NK-92 (cell line): ENCODE measurements around the gene NFIA.

ENCODE experiments used
- DNase-seq: peaks from one replicate; lab custom pipeline; 2025; ENCODE audit not compliant: unreplicated experiment; lab: John Stamatoyannopoulos, UW

NFIA gene

GRCh38 chr1:61322769-61323168 lies 240.4 kb downstream of the NFIA start:
- DNase-seq = no peak

DNA sequence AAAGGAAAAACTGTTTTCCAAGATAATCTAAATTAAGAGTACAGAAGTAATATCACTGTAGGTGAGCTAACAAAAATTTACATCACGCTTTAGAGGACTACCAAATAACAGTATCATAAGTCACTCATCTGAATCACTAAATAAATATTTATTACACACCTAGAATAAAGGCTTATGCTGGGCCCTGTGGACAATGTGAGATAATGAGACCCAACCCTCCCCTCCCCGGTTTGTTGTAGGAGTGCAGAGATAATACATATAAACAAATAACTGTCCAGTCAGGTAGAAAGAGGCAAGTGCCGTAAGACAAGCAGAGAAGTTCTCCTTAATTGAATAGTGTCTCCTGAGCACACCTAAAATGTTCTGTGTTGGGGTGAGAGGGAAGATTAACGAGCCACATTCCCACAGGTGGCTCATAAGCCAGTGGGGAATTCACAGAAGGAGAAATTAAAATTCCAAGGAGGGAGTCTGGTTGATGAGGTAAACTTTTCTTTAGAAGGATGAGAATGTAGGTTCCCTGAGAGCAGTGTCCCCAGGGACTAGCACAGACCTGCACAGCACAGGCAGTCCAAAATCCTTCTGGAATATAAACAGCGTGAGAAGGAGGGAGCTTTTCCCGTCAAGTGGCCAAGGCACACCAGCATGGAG lies 241.4 kb downstream of the NFIA start:
- DNase-seq = no peak

GRCh38 chr1:61326713-61327112 lies 244.4 kb downstream of the NFIA start:
- DNase-seq = no peak

GRCh38 chr1:61327436-61327835 lies 245.1 kb downstream of the NFIA start:
- no peak for DNase-seq

- no peak for DNase-seq
Observed at GRCh38 chr1:61329556-61329955, 247.2 kb downstream of the NFIA start.

DNA sequence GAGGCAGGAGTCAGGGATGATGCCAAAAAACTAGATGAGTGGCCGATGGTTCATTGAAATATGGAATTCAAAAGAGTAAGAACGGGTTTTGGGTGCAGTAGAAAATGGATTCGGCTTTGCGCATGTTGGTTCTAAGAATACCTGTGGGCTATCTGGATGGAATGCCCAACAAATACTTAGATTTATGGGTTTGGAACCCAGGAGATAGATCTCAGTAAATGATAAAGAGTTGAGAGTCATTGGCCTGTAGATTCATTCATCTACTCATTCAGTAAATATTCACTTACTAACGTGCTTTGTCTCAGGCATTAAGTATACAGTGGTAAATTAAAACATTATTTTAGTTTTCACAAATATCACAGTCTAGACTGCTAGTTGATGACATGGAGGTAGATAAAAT lies 247.7 kb downstream of the NFIA start:
- DNase-seq = no peak

DNA sequence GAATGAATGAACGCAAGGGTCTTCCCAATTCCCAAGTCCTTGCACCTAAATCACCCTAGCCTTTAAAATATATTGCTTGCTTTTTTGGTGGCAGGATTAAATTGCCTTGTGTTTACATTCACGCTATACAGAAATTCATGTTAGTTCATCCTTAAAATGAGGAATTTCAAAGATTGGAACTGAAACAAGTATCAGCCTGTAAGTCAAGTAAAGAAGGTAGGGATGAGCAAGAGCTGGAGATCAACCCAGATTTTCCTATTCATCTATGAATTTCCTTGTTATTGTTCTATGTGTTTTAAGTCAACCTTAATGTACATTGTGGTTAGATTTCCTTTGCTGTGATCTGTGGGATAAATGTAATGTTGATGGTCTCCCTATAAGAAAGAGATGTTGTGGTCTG lies 248.2 kb downstream of the NFIA start:
- no peak for DNase-seq

DNA sequence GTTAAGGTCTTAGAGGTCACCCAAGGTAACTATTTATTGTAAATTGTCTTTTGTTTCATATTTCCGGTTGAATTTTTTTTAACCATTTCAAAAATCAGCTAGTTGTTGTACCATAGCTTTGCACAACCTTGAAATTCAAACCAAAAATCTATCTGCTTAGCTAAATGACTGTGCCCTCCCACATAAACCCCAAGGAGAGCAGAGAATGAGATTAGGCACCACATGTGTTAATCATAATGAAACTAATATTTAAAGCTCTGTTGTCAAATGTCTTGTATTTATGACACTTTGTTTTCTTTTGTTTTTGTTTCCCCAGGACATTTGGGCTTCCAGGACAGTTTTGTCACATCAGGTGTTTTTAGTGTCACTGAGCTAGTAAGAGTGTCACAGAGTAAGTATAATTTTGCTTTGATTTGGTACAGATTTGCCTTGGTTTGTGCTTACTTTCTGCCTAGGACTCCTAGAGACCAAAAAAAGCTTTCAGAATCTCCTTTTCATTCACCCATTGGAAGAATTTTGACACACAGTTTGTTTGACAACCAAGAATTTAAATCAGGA lies 249.9 kb downstream of the NFIA start:
- DNase-seq = no peak

GRCh38 chr1:61332796-61333195 lies 250.4 kb downstream of the NFIA start:
- no peak for DNase-seq

- no peak for DNase-seq
Observed at GRCh38 chr1:61334718-61335589, 252.6 kb downstream of the NFIA start.

GRCh38 chr1:61337037-61337436 lies 254.7 kb downstream of the NFIA start:
- no peak for DNase-seq

DNA sequence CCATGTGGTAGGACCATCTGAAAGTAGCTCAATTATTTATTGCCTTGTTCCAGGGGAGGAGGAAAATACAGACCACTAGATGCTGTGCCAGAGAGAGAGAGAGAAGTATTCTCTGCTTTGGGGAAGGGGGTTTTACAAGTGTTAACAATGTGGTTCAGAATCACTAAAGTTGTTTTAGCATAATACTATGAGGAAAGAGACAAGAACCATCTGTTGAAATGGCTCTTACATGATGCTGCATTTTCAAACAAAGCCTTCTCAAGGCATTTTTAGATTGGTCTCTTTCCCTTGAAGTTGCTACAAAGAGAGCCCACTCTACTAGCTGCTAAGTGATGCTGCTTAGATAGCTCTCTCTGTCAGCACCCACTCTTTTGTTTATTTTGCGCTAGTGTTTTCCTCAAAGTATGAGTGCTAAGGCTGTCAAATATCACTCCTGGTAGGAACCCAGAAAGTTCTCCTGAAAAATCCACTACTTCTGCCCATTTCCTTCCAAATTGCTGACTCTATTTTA lies 255.1 kb downstream of the NFIA start:
- DNase-seq = no peak

DNA sequence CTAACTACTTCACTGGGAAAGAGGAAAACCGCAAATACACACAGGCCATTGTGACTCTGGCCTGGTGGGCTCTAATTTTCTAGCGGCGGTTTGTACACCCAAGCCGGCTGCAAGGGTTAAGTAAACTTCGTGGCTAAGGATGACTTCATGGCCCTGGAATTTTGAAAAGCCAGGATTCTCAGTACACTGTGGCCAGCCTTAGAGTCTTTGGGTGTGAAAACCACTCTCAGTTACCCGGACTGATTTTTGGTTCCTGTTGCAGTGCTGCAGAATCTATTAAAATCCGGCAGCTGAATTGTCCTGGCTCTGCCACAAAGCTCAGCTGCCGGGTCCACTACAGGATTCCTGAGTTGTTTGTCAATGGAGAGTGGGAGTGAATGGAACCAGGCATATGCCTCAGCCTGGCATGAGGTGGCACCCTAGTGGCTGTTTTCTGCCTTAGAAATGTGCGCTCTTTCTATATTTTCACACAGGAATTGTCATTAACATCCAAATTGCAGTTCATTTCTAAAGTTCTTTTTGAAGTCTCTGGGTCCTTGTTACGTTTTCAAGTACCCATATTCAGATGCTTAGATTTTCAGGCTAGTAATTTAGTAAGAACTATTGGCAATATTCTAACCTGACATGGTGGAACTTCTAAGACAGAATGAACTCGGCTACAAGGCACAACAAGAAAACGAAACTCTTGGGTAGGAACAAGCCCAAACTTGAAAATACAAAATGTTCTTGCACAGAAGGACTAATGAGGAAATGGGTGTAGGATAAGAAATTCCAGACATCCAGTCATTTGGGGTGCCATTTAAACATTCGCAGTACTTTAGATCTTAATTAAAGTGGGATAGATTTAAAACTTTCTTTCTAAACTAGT lies 255.9 kb downstream of the NFIA start:
- no peak for DNase-seq

DNA sequence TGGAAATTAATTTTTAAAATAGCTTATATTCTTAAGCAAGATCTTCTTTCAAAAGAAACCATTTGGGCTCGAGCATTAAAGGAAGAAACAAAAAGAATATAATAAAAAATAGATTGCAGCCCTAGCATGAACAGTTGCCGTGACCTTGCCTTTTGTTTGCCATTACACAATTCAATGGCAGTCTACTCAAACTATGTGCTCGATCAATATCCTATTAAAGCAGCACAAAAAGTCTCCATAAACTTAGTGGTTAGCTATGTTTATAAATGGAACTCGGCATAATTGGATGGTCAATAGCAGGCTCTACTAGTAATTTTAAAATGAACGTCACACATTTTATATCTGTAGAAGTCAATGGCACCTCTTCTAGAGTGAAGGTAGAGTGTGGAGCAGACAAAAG lies 256.5 kb downstream of the NFIA start:
- no peak for DNase-seq

- DNase-seq = no peak
Observed at GRCh38 chr1:61341426-61341825, 259.1 kb downstream of the NFIA start.

DNA sequence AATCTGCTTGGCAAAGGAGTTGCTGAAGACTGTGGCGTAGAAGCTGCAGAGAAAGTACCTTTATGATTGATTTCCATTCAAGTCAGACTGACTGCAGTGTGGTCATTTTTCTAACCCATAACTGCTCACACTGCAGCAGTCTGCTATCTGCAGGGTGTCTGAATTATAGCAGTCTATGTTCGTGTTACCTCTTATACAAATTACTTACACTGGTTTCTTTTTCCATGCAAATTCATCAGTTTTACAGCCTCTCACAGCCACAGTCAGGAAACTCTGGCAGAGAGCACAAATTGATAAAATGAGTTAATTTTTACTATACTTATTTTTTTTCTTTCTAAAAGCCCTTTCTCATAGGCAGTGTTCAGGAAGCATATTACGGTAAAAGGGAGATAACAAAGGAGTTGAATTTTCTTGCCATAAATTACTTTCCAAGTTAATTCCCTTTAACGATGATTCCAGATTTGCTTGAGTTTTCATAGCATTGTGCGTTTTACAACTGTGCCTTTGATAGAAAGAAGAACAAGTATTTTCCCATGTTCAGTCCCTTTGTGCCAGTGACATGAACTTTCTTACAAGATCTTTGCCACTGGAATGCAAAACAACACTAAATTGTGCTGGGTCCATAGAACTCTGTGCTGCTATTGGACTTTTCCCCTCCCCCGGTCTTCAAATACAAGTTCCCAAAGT lies 261.5 kb downstream of the NFIA start:
- DNase-seq = no peak

- DNase-seq = no peak
Observed at GRCh38 chr1:61344696-61345095, 262.3 kb downstream of the NFIA start.

DNA sequence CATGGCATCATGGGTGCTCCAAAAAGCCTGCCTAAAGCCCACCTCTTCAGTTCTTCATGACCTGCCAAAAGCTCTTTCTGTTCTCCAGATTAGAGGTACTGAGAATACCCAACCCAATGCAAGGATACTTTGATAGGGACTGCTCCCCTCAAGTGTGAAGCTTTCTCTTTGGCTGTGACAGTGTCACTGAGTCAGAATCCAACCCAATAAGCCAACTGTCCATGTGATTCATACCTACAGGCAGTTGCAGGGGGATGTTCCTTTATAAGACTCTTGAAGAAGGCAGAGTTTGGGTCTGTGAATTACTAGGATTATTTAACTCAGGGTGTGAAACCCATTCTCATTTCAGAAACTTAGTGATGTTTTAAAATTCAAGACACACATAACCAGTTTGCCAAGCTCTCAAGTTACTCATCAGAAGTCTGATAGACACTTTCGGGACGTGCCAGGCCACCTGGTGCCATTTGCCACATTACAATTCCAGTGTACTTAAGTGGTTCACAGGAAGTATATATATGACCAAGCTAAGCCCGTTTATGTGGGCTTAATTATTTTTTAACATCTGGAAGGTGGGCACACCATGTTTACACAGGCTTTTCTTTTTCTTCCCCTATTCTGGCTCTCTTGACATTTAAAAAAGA lies 265.8 kb downstream of the NFIA start:
- no peak for DNase-seq

GRCh38 chr1:61352845-61353435 lies 270.6 kb downstream of the NFIA start:
- DNase-seq = no peak
